NB4 (cell line): ENCODE measurements around the gene HDAC4.

Experiments
- DNase-seq: peaks from one replicate; pipeline ENCODE4 v3.0.0; 2010; ENCODE audit warnings: low read depth
- H3K4me3 ChIP-seq: one replicate; pipeline ENCODE4 v1.5.1; 2011; ENCODE audit warnings: mild to moderate bottlenecking, low read depth, low read length, moderate library complexity
- CTCF ChIP-seq: IDR thresholded peaks from one replicate; pipeline ENCODE4 v1.5.1; 2012; ENCODE audit warnings: low read depth, low read length
- MYC ChIP-seq: IDR thresholded peaks from 2 replicates; pipeline ENCODE4 v1.6.1; 2011; ENCODE audit warnings: low read depth, low read length
- POLR2A ChIP-seq: IDR thresholded peaks from 2 replicates; pipeline ENCODE4 v1.6.1; 2011; ENCODE audit warnings: mild to moderate bottlenecking; ENCODE audit not compliant: insufficient read length; ENCODE audit errors: extremely low read depth
- TF ChIP-seq, protein P1 (sequence below): IDR thresholded peaks from 2 replicates; pipeline ENCODE4 v1.6.1; 2011; ENCODE audit warnings: low read depth, low read length

HDAC4 gene

DNA sequence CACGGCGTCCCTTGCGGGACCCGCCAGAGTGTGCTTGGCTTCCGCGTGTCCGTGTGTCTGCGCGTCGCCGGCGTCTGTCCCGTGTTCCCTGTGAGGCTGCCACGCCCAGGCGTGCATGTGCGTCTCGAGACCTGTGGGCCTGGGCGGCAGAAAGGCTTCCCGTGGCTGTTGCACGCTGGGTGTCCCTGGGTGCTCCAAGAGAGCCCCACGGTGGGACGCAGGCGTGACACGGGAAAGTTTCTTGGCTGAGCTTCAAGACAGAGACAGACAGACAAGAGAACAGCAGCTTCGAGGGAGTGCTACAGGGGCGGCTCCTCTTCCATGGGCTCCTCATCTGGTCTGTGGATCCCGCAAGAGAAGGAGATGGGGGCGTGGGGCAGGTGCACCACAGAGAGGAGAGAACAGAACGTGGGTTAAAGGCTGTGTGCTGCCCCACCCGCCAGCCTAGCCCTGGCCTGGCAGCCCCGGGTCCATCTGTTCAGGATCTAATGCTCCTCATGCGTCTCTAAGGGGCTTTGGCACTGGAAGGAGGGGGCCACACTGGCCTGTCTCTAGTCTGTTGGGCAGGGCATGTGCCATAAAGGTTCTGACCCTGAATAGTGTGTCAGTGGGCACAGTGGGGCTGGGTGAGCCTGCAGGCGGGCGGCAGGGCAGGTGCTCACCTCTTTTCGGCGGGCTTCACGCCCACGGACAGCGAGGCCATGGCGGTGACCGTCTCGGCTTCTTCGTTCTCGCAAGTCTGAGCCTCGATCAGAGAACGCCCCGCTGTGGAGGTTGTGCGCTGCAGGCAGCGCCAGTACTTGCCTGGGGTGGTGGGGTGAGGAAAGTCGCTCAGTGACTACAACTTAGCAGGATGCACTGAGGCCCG is 347.8 kb downstream of the HDAC4 start:
- H3K4me3 ChIP-seq, result no peak overlapping the region
- TF ChIP-seq MYC, result no peak
- TF ChIP-seq POLR2A, result no peak
- no peak for TF ChIP-seq CTCF
- TF ChIP-seq, protein P1, sequence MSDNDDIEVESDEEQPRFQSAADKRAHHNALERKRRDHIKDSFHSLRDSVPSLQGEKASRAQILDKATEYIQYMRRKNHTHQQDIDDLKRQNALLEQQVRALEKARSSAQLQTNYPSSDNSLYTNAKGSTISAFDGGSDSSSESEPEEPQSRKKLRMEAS, result no peak
- DNase-seq, result no peak

DNA sequence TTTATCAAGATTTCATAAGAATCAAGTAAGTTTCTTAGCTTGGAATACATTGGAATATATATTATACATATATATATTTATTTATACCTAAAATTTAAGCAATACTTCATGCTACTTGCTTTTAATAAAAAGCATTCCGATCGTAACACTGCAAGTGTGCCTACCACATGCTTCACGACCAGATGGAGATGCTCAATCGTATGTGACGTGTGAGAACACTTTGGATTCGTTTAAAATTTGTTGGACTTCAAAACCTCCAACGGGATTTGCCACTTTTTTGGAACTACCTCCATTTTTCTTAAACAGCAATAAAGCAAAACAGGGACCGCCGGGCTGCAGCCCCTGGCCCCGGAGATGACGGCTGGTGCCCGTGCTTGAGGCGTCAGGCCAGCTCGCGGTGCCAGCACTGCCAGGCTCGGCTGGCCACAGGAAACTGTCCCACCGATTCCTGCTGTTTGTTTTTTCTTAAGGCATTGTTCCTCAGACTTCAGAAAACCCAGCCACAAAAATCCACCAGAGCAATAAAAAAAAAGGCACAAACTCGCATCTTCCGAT is 348.9 kb downstream of the HDAC4 start:
- H3K4me3 ChIP-seq, result no peak overlapping the region
- no peak for DNase-seq
- no peak for TF ChIP-seq CTCF
- TF ChIP-seq, protein P1, result no peak
- TF ChIP-seq POLR2A, result no peak
- TF ChIP-seq MYC, result no peak

DNA sequence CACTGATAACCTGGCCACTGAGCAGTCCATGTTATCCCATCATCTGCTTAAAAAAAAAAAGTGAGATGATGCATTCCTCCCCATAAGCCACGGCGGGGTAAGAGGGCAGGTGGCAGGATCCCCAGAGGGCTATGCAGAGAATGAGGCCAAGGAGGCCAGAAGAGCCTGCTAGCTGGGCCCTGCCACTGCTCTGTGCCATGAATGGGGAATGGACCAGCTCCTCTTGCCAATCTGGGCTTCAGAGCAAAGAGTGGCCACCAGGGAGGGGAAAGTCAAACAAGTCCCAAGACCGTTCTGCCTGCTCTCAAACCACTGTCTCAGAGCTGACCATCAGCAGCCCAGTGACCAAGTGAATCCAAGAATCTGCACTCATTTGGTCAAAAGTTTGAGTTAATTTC is 350.6 kb downstream of the HDAC4 start:
- no peak for DNase-seq
- H3K4me3 ChIP-seq, result no peak overlapping the region
- TF ChIP-seq, protein P1, result no peak
- no peak for TF ChIP-seq CTCF
- TF ChIP-seq POLR2A, result no peak
- no peak for TF ChIP-seq MYC

GRCh38 chr2:239049421-239050251 is 351.2 kb downstream of the HDAC4 start:
- no peak for TF ChIP-seq CTCF
- TF ChIP-seq POLR2A, result no peak
- DNase-seq, result no peak
- no peak overlapping the region for H3K4me3 ChIP-seq

DNA sequence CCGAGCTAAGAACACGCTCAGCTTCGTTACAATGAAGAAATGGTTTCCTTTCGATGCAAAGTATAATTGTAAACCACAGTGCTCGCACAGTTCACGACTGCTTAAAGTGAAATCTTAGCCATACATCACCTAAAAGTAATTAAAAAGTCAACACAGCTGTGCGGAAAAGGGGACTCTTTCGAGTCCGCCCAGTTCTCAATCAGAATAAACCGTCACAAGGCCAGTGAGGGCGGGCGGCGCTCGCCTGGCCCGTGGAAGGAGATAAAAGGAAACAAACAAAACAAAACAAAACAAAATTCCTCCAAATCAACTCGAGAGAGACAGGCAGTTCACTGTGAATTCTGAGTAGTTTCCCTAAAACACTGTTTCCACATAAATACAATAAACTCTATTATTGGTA is 352.1 kb downstream of the HDAC4 start:
- no peak for DNase-seq
- TF ChIP-seq MYC (no peak), POLR2A (no peak), CTCF (no peak)
- TF ChIP-seq, protein P1, result no peak

More for the DNA sequence above, 352.1 kb downstream of the HDAC4 start:
- no peak overlapping the region for H3K4me3 ChIP-seq
